K562 (cell line): Measurements from ENCODE around the gene MRPL2. TPM values are rescaled to one million over a fixed set of nuclear protein-coding genes. Genes with fewer than 3 reads are reported as not detected.

ENCODE experiments used
- ATAC-seq: fragments of 200-7000 bp; cut with Tn5 transposase; 3 replicates; pipeline ENCODE4 v1.9.1; 2020; ENCODE audit warnings: moderate library complexity
- BruUV-seq: library from RNA; stranded (reverse); fragments of 400-500 nt; replicated peaks from 2 replicates; lab custom pipeline; 2021; lab: Mats Ljungman, UMichigan
- CTCF ChIA-PET: fragments of 300-600 bp; formaldehyde crosslinking; extraction: SDS; loops from one replicate; lab custom pipeline; 2021; ENCODE audit warnings: low intra/inter-chr PET ratio; lab: Yijun Ruan, JAX
- POLR2A ChIA-PET: fragments of 300-600, 350-650 bp; sonication (Branson Sonifier 250); formaldehyde crosslinking; extraction: SDS; loops from one replicate; lab custom pipeline; 2021; ENCODE audit warnings: antibody characterized with exemption, inconsistent platforms; lab: Yijun Ruan, JAX
- DNase-seq, 4 experiments: peaks; one replicate each; pipeline versions ENCODE4 v3.0.0 to v3.0.0-alpha.2; 2011 to 2018; ENCODE audit warnings: low spot score in 3 of 4, mixed read lengths in 3 of 4; ENCODE audit errors: extremely low read depth in 1 of 4
- FAIRE-seq: peaks from 2 replicates; lab custom pipeline; 2011; peaks lifted over from hg19 to GRCh38; lab: Jason Lieb, UNC
- H2AFZ ChIP-seq: 2 replicates; pipeline ENCODE4 v1.6.0; 2011; ENCODE audit warnings: low read depth, low read length, control low read depth, inconsistent platforms
- H3K27ac ChIP-seq: fragments of 200-600 bp; 3 replicates; pipeline ENCODE4 v1.8.0; 2011; ENCODE audit warnings: low read depth, mild to moderate bottlenecking, control low read depth, inconsistent platforms, low read length, moderate library complexity, mixed read lengths; ENCODE audit errors: extremely low read depth
- H3K27me3 ChIP-seq, 2 experiments: fragments of 300-600 bp in 1 of 2; 2 replicates in 1 of 2; 3 replicates in 1 of 2; pipeline versions ENCODE4 v1.6.0 to v1.8.0; 2011; ENCODE audit warnings: inconsistent platforms in 2 of 2, low read length in 2 of 2, mild to moderate bottlenecking in 1 of 2, mixed read lengths in 1 of 2, moderate library complexity in 1 of 2; ENCODE audit not compliant: control insufficient read depth in 2 of 2, insufficient read depth in 2 of 2
- H3K36me3 ChIP-seq: fragments of 300-600 bp; 3 replicates; pipeline ENCODE4 v1.8.0; 2011; ENCODE audit warnings: mild to moderate bottlenecking, low read length, inconsistent platforms; ENCODE audit not compliant: control insufficient read depth, insufficient read depth
- H3K4me1 ChIP-seq, 2 experiments: fragments of 200-600 bp in 1 of 2; replicated peaks in 1 of 2; 2 replicates in 1 of 2; 3 replicates in 1 of 2; pipeline versions ENCODE4 v1.5.1 to v1.8.0; 2011; ENCODE audit warnings: inconsistent platforms in 2 of 2, low read length in 2 of 2, mild to moderate bottlenecking in 1 of 2, mixed read lengths in 1 of 2, moderate library complexity in 1 of 2; ENCODE audit not compliant: control insufficient read depth in 2 of 2, insufficient read depth in 2 of 2
- H3K4me2 ChIP-seq: 2 replicates; pipeline ENCODE4 v1.6.1; 2011; ENCODE audit warnings: low read length, control low read depth, inconsistent platforms, mixed read lengths; ENCODE audit not compliant: insufficient read depth
- H3K4me3 ChIP-seq: fragments of 200-600 bp; sonication (generic), shearing (Covaris generic); 2 replicates; pipeline ENCODE4 v1.5.1; 2016; ENCODE audit warnings: control low read depth, inconsistent platforms
- H3K79me2 ChIP-seq: fragments of 200-600 bp; 3 replicates; pipeline ENCODE4 v1.8.0; 2011; ENCODE audit warnings: low read length, inconsistent platforms; ENCODE audit not compliant: control insufficient read depth, insufficient read depth
- H3K9ac ChIP-seq, 2 experiments: 2 replicates each; pipeline versions ENCODE4 v1.6.0 to v1.6.1; 2011; ENCODE audit warnings: low read depth in 2 of 2, low read length in 2 of 2, control low read depth in 1 of 2, inconsistent platforms in 1 of 2, mild to moderate bottlenecking in 1 of 2, mixed read lengths in 1 of 2; ENCODE audit not compliant: insufficient read depth in 1 of 2
- H3K9me1 ChIP-seq: one replicate; pipeline ENCODE4 v1.6.0; 2011; ENCODE audit warnings: inconsistent platforms, mild to moderate bottlenecking, low read length, moderate library complexity; ENCODE audit not compliant: control insufficient read depth, insufficient read depth
- H3K9me3 ChIP-seq: replicated peaks from 2 replicates; pipeline ENCODE4 v1.5.1; 2011; ENCODE audit warnings: low read depth, low read length, inconsistent platforms; ENCODE audit not compliant: control insufficient read depth, insufficient read depth
- H4K20me1 ChIP-seq: replicated peaks from 2 replicates; pipeline ENCODE4 v1.6.1; 2011; ENCODE audit warnings: low read length, inconsistent platforms, mixed read lengths; ENCODE audit not compliant: control insufficient read depth, insufficient read depth
- CBFA2T2 ChIP-seq: fragments of 450-650 bp; conservative IDR thresholded peaks from 2 replicates; pipeline ENCODE4 v1.6.1; 2017; ENCODE audit warnings: mild to moderate bottlenecking
- CBFA2T3 ChIP-seq: fragments of 450-650 bp; IDR thresholded peaks from 2 replicates; pipeline ENCODE4 v1.6.1; 2017
- DNMT1 ChIP-seq: fragments of 450-650 bp; IDR thresholded peaks from 2 replicates; pipeline ENCODE4 v1.6.1; 2016; ENCODE audit warnings: antibody characterized with exemption, mild to moderate bottlenecking
- GATA2 ChIP-seq: sonication (generic); formaldehyde crosslinking; IDR thresholded peaks from 2 replicates; pipeline ENCODE4 v1.4.0; 2020; ENCODE audit warnings: mild to moderate bottlenecking, missing genetic modification reagents
- HNRNPH1 ChIP-seq: fragments of 200-400 bp; formaldehyde crosslinking; optimal IDR thresholded peaks from 2 replicates; pipeline ENCODE3; 2017; ENCODE audit warnings: low read depth, mild to moderate bottlenecking, low read length, moderate library complexity
- KLF13 ChIP-seq: fragments of 450-650 bp; IDR thresholded peaks from 2 replicates; pipeline ENCODE4 v1.6.1; 2016; ENCODE audit warnings: missing genetic modification characterization, low read depth, mild to moderate bottlenecking, missing compliant biosample characterization, moderate library complexity, borderline replicate concordance
- PHB2 ChIP-seq: fragments of 450-650 bp; IDR thresholded peaks from 2 replicates; pipeline ENCODE4 v1.6.1; 2017; ENCODE audit warnings: low read depth
- RBFOX2 ChIP-seq: fragments of 200-400 bp; formaldehyde crosslinking; IDR thresholded peaks from 2 replicates; pipeline ENCODE4 v1.6.1; 2017; ENCODE audit warnings: low read depth, mild to moderate bottlenecking, low read length, moderate library complexity
- TAF7 ChIP-seq: fragments of 450-650 bp; IDR thresholded peaks from 2 replicates; pipeline ENCODE4 v1.6.1; 2016; ENCODE audit warnings: missing genetic modification characterization, missing compliant biosample characterization
- TCF3 ChIP-seq: sonication (generic); formaldehyde crosslinking; IDR thresholded peaks from 2 replicates; pipeline ENCODE4 v1.4.0; 2020; ENCODE audit warnings: mild to moderate bottlenecking, missing genetic modification reagents
- TEAD1 ChIP-seq, 2 experiments: fragments of 450-650 bp in 1 of 2; sonication (generic) in 1 of 2; formaldehyde crosslinking; IDR thresholded peaks; 2 replicates each; pipeline versions ENCODE4 v1.4.0 to v1.8.0; 2020 to 2022; ENCODE audit warnings: mild to moderate bottlenecking in 2 of 2, missing genetic modification reagents in 1 of 2
- ZC3H4 ChIP-seq: sonication (generic); formaldehyde crosslinking; IDR thresholded peaks from 2 replicates; pipeline ENCODE4 v1.9.0; 2021; ENCODE audit warnings: missing genetic modification reagents, borderline replicate concordance
- ZNF232 ChIP-seq: sonication (generic); formaldehyde crosslinking; IDR thresholded peaks from 2 replicates; pipeline ENCODE4 v1.8.0; 2022; ENCODE audit warnings: mild to moderate bottlenecking, missing genetic modification reagents
- WGBS: fragments of 100-300 bp; shearing (Covaris generic); methylation state at CpG from one replicate; pipeline ENCODE4 v1.1.6; 2016; ENCODE audit warnings: low coverage, mixed read lengths; ENCODE audit not compliant: insufficient coverage; ENCODE audit errors: missing lambda C conversion rate; 5-methylcytosine and 5-hydroxymethylcytosine counted together
- in situ Hi-C: fragments of 300-500 bp; cut with MboI; formaldehyde crosslinking; loops from 4 replicates; pipeline ENCODE4 v1.15.0; 2018; ENCODE audit warnings: inconsistent platforms, mixed read lengths
- intact Hi-C: fragments of 100-400 bp; cut with micrococcal nuclease; formaldehyde crosslinking; loops from 2 replicates; pipeline ENCODE4 v1.14.2; 2022
- polyA plus RNA-seq, 8 experiments: library from polyadenylated mRNA; depleted of rRNA in 4 of 8; stranded (reverse) in 5 of 8; unstranded in 3 of 8; fragments of >200 nt; fragmentation: Nextera tagmentation in 2 of 8; fragmentation: Illumina TruSeq in 1 of 8; extraction: Ambion mirVana in 2 of 8; extraction: Trizol in 1 of 8; gene quantifications; 2 replicates each; pipeline versions ENCODE4 v1.2.1 to v1.2.3, GENCODE V29; 2011 to 2014; ENCODE audit warnings: inconsistent platforms in 1 of 8, missing spikeins in 1 of 8
- total RNA-seq, 7 experiments: library from RNA; depleted of rRNA in 6 of 7; stranded (reverse); fragments of >200 nt in 6 of 7; fragmentation: Illumina TruSeq in 2 of 7; extraction: Trizol in 2 of 7; gene quantifications; 2 replicates each; pipeline versions ENCODE4 v1.2.1 to v1.2.3, GENCODE V29; 2011 to 2021; ENCODE audit warnings: low replicate concordance in 1 of 7
- TF ChIP-seq, protein P1 (sequence below), 3 experiments: fragments of 200-800 bp in 1 of 3; sonication (Bioruptor generic) in 1 of 3; sonication (generic) in 1 of 3; formaldehyde crosslinking in 1 of 3; IDR thresholded peaks; 2 replicates each; pipeline versions ENCODE4 v1.6.1 to v1.8.0; 2016 to 2022; ENCODE audit warnings: mild to moderate bottlenecking in 2 of 3, missing compliant biosample characterization in 2 of 3, missing genetic modification characterization in 2 of 3, missing genetic modification reagents in 1 of 3

MRPL2 gene
- total and polyA plus RNA-seq, 9 of the 15 experiments (the other 6 are each of a cell fraction or from before 2014, with no cell fraction given) = 63.1 to 262 (median 121) TPM

DNA sequence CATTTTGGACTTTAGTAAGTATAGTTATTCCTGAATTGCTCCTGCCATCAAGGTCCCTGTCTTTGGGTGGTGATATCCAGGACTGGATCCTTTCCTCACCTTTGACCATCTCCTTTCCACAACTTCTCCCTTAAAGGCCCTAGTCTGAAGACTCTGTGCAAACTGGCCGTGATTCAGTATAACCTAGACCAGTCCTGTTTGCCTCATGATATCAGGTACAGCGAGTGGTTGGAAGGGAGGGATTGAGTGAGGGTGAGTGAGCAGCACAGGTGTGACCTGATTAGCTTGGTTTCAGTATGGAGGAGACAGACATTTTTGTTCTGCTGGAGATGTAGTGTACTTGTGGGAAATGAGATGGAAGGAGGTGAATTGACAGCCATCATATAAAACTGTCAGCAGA is 40.1 kb downstream of the MRPL2 start:
- 37% methylated on average over 2 of the region's 2 CpGs for WGBS

GRCh38 chr6:43016943-43017334 is 42.3 kb downstream of the MRPL2 start:
- Histone ChIP-seq H3K9me3 (no peaks in the 10 kb centered on the region), H3K36me3 (peaks cover 61% of the 10 kb centered on the region), H3K27me3 (no peaks in the 10 kb centered on the region), H3K4me1 (peaks cover 44 to 53% of the 10 kb centered on the region in 2 experiments), H2AFZ (no peak overlapping the region), H3K27ac (peak overlapping the region; percentile 20; the same call in 1 of the 3 replicates), H3K4me3 (no peak overlapping the region), H3K79me2 (peaks cover 62% of the 10 kb centered on the region), H3K4me2 (peak overlapping the region; percentile 0; the same call in 1 of the 2 replicates), H4K20me1 (peaks cover 4% of the 10 kb centered on the region; the same call in 1 of the 2 replicates), H3K9ac (peak overlapping the region; percentile 1 to 82; a peak in 3 of 4 replicates), H3K9me1 (no peaks in the 10 kb centered on the region)
- no TSS peak for BruUV-seq
- intact Hi-C loops = no loop called here
- CTCF ChIA-PET = no interaction called here
- TF ChIP-seq RBFOX2 (peak; percentile 48), PHB2 (no peak), DNMT1 (no peak), GATA2 (no peak), KLF13 (tag) (no peak), TAF7 (tag) (no peak), ZNF232 (no peak), TEAD1 (CRISPR knock-in tag; IDR thresholded peaks at IDR 0.05) (no peak), ZC3H4 (CRISPR knock-in tag) (no peak)
- TF ChIP-seq, protein P1, sequence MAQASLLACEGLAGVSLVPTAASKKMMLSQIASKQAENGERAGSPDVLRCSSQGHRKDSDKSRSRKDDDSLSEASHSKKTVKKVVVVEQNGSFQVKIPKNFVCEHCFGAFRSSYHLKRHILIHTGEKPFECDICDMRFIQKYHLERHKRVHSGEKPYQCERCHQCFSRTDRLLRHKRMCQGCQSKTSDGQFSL (CRISPR knock-in tag; IDR thresholded peaks at IDR 0.05) = 0 out of 2 replicates have a peak, but pooled peaks have one; percentile 13
- TF ChIP-seq, protein P1 (tag; IDR thresholded peaks at IDR 0.05) = no peak
- POLR2A ChIA-PET = interaction anchor here (0.6 kb wide), 4 partner anchors 13 to 254 kb away, joined by 3 to 4 read pairs (median 3); no protein-coding TSS in a partner anchor
- ATAC-seq (no peak), DNase-seq (no peak), FAIRE-seq (no peak)
- 91% methylated on average over 12 of the region's 12 CpGs for WGBS
- in situ Hi-C loops = no loop called here

More for the DNA sequence above, 40.1 kb downstream of the MRPL2 start:
- Histone ChIP-seq H3K4me2 (no peak overlapping the region), H3K36me3 (peaks cover 65% of the 10 kb centered on the region), H3K9ac (peak overlapping the region; percentile 8 to 62; a peak in 2 of 4 replicates), H2AFZ (no peak overlapping the region), H3K4me1 (peaks cover 43 to 45% of the 10 kb centered on the region in 2 experiments), H3K27me3 (no peaks in the 10 kb centered on the region), H3K27ac (peak overlapping the region; percentile 35; the same call in 1 of the 3 replicates), H3K79me2 (peaks cover 66% of the 10 kb centered on the region), H4K20me1 (0 out of 2 replicates have a peak, but pooled peaks cover 4% of the 10 kb centered on the region), H3K4me3 (no peak overlapping the region), H3K9me3 (no peaks in the 10 kb centered on the region), H3K9me1 (no peaks in the 10 kb centered on the region)
- ChIA-PET POLR2A (interaction anchor here (1.4 kb wide), 1 partner anchor 29 kb away, joined by 3 read pairs; no protein-coding TSS in a partner anchor), CTCF (no interaction called here)
- BruUV-seq = no TSS peak
- FAIRE-seq (peak; percentile 66), DNase-seq (peak in 1 of 4 experiments; percentile 30), ATAC-seq (no peak)
- TF ChIP-seq HNRNPH1 (no peak), CBFA2T2 (peak; percentile 14; the same call in 1 of the 2 replicates), TCF3 (0 out of 2 replicates have a peak, but pooled peaks have one; percentile 16), CBFA2T3 (peak; percentile 63)
- intact Hi-C loops (no loop called here), in situ Hi-C loops (no loop called here)
